GDM1 (cell line): Measurements from ENCODE around the gene MLKL.

Experiments used
- DNase-seq: peaks from one replicate; lab custom pipeline; 2025; lab: John Stamatoyannopoulos, UW

Gene MLKL

DNA sequence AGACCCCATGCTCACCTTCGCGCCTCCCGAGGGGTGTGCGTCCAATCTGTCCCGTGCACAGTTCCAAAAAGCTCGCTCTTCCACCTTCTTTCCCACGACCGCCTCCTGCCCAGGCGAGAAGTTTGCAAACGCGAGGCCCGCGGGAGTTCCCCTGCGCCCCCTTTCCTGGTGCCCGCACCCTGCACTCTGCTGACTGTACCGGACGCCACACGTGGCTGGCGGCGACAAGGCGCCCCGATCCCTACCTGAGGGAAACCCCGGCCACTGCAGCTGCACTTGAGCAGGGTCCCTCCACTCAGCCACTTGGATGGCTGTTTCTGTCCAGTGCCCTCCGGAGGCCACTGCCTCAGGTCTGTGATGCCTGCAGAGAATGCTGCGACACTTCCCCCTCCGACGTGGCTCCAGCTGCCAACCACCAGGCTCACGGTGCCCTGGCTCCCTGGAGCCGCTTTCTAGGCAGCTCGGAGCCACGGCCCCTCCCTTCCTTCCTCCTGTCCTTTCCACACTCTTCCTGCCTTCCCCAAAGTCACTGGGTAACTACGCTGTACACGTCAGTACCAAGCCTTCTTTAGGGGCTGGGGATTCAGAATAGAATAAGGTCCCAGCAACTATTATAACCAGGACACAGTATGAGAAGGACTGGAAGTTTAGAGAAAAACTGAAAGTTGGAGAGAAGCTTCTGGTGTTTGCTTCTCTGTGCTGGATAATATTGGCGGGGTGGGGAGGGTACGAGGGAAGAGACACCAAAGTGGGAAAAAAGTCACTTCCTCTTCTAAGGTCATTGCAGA is at the start of gene MLKL:
MLKL (minus strand) TSS at position 425 of the 788 bp plus-strand sequence. CDS start 5,105 bp downstream, outside the sequence.
- DNase-seq = peak; percentile 66

DNA sequence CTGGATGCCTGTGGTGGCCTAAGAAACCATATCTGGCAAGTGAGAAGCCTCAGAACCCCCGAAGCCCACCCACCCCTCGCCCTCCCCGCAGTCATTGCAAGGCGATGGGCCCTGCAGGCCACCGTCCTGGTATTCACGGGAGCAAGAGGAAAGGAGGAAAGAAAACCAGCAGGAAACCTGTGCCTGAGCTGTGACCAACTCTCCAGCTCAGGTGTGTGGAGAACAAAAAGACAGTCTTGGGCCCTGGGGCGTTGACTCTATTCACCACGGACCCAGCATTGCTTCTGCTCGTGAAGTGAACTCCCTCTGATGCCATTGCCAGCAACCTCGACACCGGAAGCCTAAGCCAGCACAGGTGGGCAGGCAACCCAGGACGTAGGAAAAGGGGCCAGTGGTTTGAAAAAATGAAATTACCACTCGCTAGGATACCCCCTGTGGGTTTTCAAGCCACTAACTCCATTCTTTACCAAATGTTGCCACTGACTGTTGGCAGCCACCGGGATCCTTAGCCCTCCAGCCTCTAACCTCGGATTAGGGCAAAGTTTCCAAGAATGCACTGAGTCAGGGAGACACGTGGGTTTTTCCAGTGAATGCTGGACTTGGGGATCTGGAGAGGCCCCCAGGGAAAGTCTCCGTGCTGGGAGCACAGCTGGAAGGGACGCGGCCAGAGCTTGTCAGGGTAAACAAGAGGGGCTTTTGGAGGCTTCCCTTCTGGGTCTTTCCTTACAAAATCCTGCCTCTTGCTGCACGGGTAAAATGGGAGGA is 48.8 kb upstream of the MLKL start:
- no peak for DNase-seq

DNA sequence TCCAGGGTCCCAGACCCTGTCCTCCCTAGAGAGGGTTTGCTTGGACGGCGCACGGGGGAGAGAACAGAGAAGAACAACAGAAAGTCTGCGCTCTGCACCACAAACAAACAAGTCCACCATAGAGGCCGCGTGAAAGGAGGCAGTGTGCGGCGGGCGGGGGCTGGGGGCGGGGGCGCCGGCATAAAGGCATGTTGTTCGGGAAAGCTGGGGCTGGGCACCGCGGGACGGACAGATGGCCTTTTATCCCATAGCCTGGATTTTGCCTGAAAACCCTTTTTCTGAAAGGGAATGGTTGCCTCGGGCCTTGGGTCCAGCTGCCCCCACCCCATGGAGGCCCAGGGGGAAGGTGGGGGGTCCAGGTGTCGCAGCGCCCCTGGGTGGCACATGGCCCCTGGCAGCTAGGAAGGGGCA is 48.0 kb upstream of the MLKL start:
- DNase-seq = no peak

DNA sequence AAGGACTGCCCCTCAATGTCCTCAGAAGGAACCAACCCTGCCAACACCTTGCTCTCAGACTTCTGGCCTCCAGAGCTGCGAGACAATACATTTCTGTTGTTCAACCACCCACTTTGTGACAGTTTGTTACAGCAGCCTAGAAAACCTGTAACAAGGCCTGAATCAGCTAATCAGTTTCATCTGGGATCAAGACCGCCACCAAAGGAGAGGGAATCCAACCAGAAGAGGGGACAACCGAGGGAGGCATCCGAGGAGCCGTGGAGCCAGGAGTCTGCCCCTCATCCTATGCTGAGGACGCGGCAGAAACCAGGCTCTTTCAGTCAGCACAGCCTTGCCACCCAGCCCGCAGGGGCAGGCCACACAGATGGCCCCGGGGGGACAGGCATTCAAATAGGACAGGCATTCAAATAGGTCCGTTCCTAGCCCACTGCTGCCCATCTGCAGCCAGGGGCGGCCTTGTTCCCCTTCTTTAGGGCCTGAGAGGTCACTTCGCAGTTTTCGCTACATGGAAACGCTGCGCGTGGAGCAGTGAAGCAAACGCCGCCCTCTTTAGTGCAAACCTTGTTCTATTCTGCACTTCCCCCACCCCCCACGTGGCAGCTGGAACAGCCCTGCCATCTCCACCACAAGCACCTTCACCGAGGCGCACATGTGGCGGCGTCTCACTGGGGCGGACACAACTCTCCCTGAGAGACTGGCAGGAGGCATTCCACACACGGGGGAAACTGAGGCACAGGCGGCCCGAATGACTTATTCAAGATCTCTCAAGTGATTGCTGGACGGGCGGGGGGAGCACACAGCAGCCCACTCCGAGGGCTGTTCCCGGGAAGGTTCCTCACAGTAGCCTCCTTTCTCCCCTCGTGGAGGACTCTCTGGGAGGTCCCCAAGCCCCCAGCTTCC is 47.3 kb upstream of the MLKL start:
- DNase-seq = no peak

DNA sequence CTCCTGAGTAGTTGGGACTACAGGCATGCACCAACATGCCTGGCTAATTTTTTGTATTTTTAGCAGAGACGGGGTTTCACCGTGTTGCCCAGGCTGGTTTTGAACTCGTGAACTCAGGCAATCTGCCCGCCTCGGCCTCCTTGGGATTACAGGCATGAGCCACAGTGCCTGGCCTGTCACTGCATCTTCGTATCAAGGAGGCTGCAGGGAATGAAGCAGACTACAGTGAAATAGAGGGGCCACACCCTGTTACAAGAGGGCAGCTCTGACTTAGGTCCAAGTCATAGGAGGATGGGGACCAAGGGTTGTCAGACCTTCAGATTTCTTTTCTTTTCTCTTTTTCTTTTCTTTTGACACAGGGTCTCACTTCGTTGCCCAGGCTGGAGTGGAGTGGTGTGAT is 45.3 kb upstream of the MLKL start:
- DNase-seq = no peak

DNA sequence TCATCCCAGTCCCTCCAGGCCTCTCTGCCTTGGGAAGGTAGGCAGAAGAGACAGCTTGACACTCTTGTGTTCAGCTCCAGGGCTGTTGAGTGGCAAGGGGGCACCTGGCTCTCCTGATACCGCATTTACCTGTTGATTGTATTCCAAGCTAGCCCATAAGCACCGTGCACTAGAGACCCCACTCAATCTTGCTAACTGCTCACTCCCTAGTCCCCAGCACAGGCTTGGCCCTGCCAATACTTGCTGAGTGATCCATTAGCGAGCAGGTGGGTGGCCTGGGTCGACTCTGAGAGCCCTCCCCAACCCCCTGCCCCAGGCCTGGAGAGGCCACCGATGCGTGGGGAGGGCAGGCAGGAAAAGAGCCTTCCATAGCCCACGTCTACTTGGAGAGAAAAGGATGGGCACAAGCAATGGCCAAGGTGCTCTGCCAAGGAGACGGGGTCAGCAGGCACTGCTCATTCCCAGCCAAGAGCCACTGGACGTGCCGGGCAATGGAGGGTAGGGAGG is 44.5 kb upstream of the MLKL start:
- no peak for DNase-seq

- no peak for DNase-seq
Measured at GRCh38 chr16:74744566-74744965, 43.9 kb upstream of the MLKL start.

DNA sequence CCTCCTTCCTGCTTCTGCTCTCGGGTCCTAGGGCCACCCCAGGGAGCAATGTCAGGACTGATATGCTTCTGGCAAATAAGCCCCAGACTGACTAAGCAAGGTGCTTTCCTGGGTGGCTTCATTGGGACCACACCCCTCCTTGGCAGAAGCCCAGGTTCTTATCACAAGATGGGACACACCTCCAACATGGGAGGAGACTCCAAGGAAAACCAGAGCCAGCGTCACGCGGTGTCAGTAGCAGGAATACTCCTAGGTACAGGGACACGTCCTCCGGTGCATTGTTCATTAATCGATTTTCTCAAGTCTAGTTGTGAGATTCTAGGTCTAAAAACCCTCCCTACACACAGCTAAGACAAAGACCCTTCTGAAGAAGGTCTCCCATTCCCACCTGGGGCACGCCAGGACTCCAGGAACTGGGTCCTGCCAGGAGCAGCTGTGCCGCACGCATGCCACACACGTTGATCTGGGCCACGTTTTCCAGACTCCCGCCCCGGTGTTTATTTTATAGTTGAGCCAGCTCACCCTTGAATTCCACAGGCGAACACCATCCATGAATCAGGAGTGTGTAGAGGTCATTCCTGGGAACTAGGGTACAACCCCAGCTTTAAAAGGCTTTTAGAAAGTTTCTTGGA is 43.1 kb upstream of the MLKL start:
- no peak for DNase-seq

GRCh38 chr16:74743045-74743667 is 42.5 kb upstream of the MLKL start:
- DNase-seq = no peak

- peak; percentile 2 for DNase-seq
Measured at GRCh38 chr16:74742051-74742481, 41.4 kb upstream of the MLKL start.

DNA sequence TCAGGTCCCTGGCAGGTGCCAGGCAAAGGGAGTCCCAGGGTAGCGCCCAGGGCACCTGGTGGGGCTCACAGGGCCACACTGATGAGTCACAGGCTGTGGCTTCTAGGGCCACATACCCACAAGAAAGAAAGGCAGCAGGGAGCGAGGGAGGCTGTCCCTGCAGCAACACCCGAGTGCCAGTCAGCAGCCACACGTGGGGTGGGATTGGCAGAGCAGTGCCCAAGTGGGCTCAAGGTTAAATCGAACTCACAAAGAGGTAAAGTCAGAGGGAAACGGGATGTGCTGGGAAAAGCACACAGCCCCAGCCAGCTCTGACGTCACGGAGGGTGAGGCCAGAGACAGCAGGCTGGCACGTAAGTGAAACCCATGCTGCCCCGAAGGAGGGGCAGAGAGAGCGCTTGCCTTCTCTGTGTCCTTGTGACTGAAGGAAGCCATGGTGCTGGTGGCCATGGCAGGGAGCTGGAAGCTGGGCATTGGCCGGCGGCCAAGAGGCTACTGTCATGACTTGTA is 40.2 kb upstream of the MLKL start:
- no peak for DNase-seq

DNA sequence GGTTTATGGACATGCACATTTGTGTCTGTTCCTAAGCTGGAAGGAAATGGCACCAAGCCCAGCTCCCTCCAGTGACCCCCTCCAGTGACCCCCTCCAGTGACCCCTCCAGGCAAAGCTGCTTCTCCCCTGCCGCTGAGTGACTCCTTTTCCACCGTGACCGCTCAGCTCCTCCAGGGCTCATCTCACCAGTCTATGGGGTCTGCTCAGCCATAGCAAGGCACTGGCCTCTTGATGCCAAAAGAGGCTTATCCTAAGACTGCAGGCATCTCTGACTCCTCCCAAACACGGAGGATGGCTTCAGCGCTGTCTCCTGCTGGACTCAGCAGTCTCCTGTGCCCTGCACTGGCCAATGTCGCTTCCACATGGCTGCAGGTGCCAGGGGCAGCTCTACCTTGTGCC is 38.6 kb upstream of the MLKL start:
- DNase-seq = no peak

- no peak for DNase-seq
Measured at GRCh38 chr16:74738816-74739215, 38.2 kb upstream of the MLKL start.

DNA sequence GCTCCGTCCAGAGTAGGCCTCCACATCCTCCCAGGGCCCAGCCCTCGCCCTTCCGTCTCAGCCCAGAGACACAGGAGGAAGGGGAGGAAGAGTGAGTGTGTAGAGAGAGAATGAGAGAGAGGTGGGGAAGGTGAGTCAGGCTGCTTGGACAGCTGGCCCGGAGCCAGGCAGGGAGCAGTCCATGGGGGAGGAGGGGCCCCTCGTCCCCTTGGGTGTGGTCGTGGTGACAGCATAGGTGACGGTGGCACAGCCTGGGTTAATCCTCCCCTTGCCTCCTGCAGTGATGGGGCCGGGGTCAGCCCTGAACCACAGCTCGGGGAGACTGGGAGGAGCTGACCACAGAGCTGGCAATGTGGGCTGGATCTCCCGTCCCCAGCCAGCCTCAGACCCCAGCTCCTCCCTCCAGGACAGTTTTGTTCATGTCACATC is 37.5 kb upstream of the MLKL start:
- no peak for DNase-seq

DNA sequence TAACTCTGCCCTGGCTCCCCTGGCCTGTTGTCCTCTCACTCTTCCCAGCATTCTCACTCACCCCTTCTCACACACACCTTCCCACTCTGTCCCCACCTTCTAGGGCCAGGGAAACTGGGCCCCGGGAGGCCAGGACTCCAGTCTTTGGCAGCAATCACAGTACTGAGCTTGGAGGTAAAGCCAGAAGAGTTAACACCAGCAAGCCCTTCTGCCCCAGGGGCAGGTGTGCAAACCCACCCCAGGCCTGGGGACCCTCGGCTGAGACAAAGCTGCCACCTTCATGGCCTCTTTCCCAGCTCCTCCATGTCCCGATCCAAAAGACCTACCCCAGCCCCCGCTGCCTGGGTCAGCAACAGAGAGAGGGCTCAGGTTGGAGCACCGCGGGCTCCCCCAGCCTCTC is 36.9 kb upstream of the MLKL start:
- no peak for DNase-seq

DNA sequence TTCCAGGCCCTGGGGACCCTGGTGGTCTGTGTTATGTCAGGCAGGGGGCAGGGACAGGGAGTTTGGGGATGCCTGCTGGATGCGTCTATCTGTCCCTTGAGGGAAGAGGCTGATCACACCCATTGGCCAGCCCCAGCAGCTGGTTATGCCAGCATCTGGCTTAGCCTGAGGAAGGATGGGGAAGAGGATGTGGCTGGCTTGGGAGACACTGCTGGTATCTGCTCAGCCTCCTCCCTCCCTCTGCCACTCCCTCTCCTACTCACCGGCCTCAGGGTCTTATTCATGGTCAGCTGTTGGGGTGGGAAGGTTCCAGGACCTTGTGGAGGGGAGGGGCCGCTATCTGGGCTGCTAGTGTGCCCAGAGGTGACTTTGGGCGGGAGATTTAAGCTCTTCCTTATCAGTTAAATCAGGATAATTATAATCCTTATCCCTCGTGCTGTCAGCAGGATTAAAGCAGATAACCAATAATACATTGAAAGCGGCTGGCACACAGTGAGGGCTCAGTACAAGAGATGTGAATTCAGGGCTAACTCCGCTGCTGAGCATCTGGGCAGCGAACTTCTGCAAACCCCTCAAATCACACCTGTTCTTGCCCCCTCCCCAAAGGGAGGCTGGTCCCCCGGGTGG is 36.0 kb upstream of the MLKL start:
- peak; percentile 6 for DNase-seq

DNA sequence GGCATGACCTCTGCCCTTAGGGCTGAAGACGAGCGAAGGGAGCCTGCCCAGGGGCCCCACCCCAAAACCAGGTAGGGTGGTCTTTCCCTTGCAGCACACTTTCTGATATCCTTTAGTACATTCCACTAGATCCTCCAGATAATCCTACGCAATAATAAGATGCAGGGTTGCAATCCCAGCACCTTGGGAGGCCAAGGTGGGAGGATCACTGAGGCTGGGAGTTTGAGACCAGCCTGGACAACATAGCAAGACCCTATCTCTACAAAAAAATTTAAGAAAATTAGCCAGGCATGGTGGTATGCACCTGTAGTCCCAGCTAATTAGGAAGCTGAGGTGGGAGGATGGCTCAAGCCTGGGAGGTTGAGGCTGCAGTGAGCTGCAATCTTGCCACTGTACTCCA is 34.9 kb upstream of the MLKL start:
- DNase-seq = no peak

GRCh38 chr16:74735162-74735452 is 34.4 kb upstream of the MLKL start:
- DNase-seq = no peak

DNA sequence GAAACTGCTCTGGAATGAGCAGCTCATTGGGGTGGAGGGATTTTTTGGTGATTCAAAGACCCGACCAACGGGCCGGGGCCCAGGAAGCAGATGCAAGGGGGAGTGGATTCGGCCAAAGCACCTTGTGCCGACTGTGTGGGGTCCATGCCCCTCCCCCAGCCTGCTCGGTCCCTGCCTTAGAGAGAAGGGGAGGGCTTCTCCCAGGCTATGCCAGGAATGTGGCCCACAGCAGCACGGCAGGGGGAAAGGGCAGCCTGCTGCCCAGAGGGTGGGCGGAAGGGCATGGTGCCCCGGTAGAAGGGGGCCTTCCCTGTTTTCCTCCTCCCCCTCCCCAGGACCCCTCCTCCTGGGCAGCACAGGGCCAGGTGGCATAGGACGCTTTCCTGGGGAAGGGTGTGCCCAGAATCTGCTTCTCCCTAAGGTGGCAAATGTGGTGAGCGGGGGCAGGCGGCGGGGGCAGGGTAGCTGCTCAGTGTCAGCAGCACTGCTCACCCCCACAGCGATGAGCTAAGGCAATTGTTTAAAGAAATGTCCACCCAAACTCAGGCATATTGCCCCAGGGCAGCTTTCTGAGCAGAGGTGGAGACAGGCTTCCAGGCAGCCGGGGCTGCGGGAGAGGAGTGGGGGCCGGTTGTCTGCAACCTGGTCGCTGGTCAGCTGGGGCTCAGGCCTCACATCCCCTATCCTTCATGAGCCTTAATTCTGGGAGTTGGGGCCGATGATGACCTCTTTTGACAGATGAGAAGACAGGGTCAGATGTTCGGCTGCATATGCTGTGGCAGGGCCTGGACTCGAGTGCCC is 33.9 kb upstream of the MLKL start:
- no peak for DNase-seq
